Measurements from ENCODE around the gene RECQL.

DNA sequence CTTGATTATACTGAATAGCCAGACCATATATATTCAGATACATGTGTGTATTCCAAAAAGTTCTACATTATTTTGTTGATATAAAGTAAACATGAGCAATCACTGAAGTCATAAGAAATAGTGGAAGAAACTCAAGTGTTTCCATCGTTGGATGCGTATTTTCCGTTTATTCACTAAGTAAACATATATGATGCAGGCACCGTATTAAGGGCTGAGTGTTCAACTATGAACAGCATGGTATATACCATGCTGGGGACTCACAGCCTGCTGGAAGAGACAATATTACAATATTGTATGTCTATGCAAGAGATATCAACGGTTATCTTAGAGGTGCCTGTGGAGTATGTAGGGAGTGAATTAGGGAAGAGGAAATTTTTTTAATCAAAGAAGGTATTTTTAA, 62.8 kb downstream of the RECQL start:
- no peak for TF ChIP-seq CTCF (conservative IDR thresholded peaks at IDR 0.05; ENCODE audit: low read depth, low read length)
- TF ChIP-seq EZH2 (IDR thresholded peaks at IDR 0.05; ENCODE audit: low read length, unreplicated experiment): no peak
- no peak for TF ChIP-seq EZH2phosphoT487 (IDR thresholded peaks at IDR 0.05; ENCODE audit: borderline replicate concordance, low read length)
